Measurements from ENCODE around the gene SYNGAP1. TPM values are rescaled to one million over a fixed set of nuclear protein-coding genes. Genes with fewer than 3 reads are reported as not detected.

Gene SYNGAP1
- polyA plus RNA-seq, 1 donor from 2014 or later: 4.3 TPM

DNA sequence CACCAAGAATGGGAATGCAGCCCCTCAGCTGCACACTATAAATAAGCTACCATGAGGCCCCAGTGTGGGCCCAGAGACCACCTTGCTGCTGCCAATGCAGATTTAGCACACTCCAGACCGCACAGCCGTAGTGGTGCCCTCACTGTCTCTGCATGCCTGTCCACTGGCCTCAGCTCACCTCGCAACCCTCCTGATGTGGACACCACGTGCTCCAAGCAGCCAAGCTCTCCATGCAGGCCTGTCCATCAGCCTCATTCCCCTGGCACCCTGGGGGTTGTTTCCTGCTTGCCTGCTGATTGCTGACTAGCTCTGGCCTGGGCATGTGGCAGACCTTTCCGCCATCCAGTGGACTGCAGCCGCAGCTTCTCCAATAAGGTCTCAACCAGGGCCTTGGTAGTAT is 70.8 kb downstream of the SYNGAP1 start:
- Histone ChIP-seq H3K27ac (ENCODE audit: low read length) (no peak overlapping the region), H3K9ac (ENCODE audit: low read length) (no peak overlapping the region), H3K4me3 (ENCODE audit: low read length) (no peak overlapping the region), H3K9me3 (ENCODE audit: low read length) (no peaks in the 10 kb centered on the region), H3K79me2 (replicated peaks; ENCODE audit: insufficient read depth, low read length) (no peaks in the 10 kb centered on the region), H3F3A (ENCODE audit: insufficient read depth, low read length, poor library complexity, severe bottlenecking) (no peaks in the 10 kb centered on the region), H3K27me3 (ENCODE audit: insufficient read depth, low read depth, low read length) (no peaks in the 10 kb centered on the region), H3K36me3 (ENCODE audit: insufficient read depth, low read length) (no peaks in the 10 kb centered on the region), H3K9me2 (ENCODE audit: insufficient read depth, low read length) (no peaks in the 10 kb centered on the region), H2AFZ (ENCODE audit: low read depth, low read length) (no peak overlapping the region), H3K4me2 (ENCODE audit: low read length) (no peak overlapping the region), H4K20me1 (ENCODE audit: insufficient read depth) (no peaks in the 10 kb centered on the region)
- no peak for TF ChIP-seq POLR2AphosphoS5 (IDR thresholded peaks at IDR 0.05)
- no peak for TF ChIP-seq RAD21 (conservative IDR thresholded peaks at IDR 0.05)
- TF ChIP-seq, protein P1, sequence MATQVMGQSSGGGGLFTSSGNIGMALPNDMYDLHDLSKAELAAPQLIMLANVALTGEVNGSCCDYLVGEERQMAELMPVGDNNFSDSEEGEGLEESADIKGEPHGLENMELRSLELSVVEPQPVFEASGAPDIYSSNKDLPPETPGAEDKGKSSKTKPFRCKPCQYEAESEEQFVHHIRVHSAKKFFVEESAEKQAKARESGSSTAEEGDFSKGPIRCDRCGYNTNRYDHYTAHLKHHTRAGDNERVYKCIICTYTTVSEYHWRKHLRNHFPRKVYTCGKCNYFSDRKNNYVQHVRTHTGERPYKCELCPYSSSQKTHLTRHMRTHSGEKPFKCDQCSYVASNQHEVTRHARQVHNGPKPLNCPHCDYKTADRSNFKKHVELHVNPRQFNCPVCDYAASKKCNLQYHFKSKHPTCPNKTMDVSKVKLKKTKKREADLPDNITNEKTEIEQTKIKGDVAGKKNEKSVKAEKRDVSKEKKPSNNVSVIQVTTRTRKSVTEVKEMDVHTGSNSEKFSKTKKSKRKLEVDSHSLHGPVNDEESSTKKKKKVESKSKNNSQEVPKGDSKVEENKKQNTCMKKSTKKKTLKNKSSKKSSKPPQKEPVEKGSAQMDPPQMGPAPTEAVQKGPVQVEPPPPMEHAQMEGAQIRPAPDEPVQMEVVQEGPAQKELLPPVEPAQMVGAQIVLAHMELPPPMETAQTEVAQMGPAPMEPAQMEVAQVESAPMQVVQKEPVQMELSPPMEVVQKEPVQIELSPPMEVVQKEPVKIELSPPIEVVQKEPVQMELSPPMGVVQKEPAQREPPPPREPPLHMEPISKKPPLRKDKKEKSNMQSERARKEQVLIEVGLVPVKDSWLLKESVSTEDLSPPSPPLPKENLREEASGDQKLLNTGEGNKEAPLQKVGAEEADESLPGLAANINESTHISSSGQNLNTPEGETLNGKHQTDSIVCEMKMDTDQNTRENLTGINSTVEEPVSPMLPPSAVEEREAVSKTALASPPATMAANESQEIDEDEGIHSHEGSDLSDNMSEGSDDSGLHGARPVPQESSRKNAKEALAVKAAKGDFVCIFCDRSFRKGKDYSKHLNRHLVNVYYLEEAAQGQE (IDR thresholded peaks at IDR 0.05; ENCODE audit: borderline replicate concordance): no peak
- no peak for TF ChIP-seq MXI1 (conservative IDR thresholded peaks at IDR 0.05; ENCODE audit: poor library complexity, severe bottlenecking)
- no peak for TF ChIP-seq EP300 (conservative IDR thresholded peaks at IDR 0.05; ENCODE audit: poor library complexity, severe bottlenecking)

DNA sequence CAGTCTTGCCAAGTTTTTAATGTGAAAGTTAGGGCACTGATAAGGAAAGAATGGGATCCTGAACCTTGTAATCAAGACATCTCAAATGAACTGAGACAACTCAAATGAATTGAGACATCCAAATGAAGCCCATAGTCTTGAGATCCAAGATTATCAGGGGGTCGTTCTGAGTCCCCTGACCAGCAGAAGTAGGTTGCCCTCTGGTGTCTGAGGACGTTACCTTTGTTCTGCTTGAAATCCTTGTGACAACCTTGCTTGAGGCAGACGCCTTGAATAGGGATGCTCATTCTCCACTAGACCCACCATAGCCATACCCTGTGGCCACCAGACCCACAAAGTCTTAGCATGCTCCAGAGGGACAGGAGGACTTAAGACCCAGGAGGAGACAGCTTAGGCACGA is 72.2 kb downstream of the SYNGAP1 start:
- no peaks in the 10 kb centered on the region for H4K20me1 ChIP-seq (ENCODE audit: insufficient read depth)
- no peak overlapping the region for H3K4me2 ChIP-seq (ENCODE audit: low read length)
- TF ChIP-seq, protein P1 (IDR thresholded peaks at IDR 0.05; ENCODE audit: borderline replicate concordance): no peak
- TF ChIP-seq EP300 (conservative IDR thresholded peaks at IDR 0.05; ENCODE audit: poor library complexity, severe bottlenecking) (no peak), EZH2 (IDR thresholded peaks at IDR 0.05; ENCODE audit: borderline replicate concordance, insufficient read depth, low read length, poor library complexity, severe bottlenecking) (no peak), RAD21 (conservative IDR thresholded peaks at IDR 0.05) (no peak), TAF1 (IDR thresholded peaks at IDR 0.05; ENCODE audit: low read depth) (no peak), POLR2AphosphoS5 (IDR thresholded peaks at IDR 0.05) (no peak)
- H3K4me3 ChIP-seq (ENCODE audit: low read length): no peak overlapping the region
- H3K9me3 ChIP-seq (ENCODE audit: low read length): no peaks in the 10 kb centered on the region
- H3K27me3 ChIP-seq (ENCODE audit: insufficient read depth, low read depth, low read length): no peaks in the 10 kb centered on the region
- no peaks in the 10 kb centered on the region for H3K9me2 ChIP-seq (ENCODE audit: insufficient read depth, low read length)
- no peak overlapping the region for H3K27ac ChIP-seq (ENCODE audit: low read length)
- H3K36me3 ChIP-seq (ENCODE audit: insufficient read depth, low read length): no peaks in the 10 kb centered on the region
- H3K79me2 ChIP-seq (replicated peaks; ENCODE audit: insufficient read depth, low read length): no peaks in the 10 kb centered on the region
- no peak overlapping the region for H3K9ac ChIP-seq (ENCODE audit: low read length)
- no peak overlapping the region for H2AFZ ChIP-seq (ENCODE audit: low read depth, low read length)
- no peaks in the 10 kb centered on the region for H3F3A ChIP-seq (ENCODE audit: insufficient read depth, low read length, poor library complexity, severe bottlenecking)

Data from neural cell (in vitro differentiated cells).